ENCODE data around the gene PHACTR3. TPM values are rescaled to one million over a fixed set of nuclear protein-coding genes. Genes with fewer than 3 reads are reported as not detected.

PHACTR3 gene
- total and polyA plus RNA-seq, 2 experiments from 2014 or later = 0.45 to 0.61 TPM

- H4K20me1 ChIP-seq (replicated peaks; ENCODE audit: insufficient read depth) = no peaks in the 10 kb centered on the region
- no peak for DNase-seq (ENCODE audit: low spot score)
- H2AFZ ChIP-seq = no peak overlapping the region
- H3K27ac Mint-ChIP-seq = no peak overlapping the region
- ATAC-seq = no peak
- no peaks in the 10 kb centered on the region for H3K79me2 ChIP-seq (replicated peaks; ENCODE audit: insufficient read depth)
- H3K4me1 ChIP-seq (ENCODE audit: insufficient read depth) = no peaks in the 10 kb centered on the region
- H3K9me2 ChIP-seq (ENCODE audit: insufficient read depth) = no peaks in the 10 kb centered on the region
- no peak overlapping the region for H3K27ac ChIP-seq (ENCODE audit: low read depth)
- H3K4me2 ChIP-seq = no peak overlapping the region
- H3K4me1 Mint-ChIP-seq = peaks cover 2% of the 10 kb centered on the region; the same call in 1 of the 3 replicates
- H3K36me3 ChIP-seq (ENCODE audit: insufficient read depth) = no peaks in the 10 kb centered on the region
- H3K4me3 ChIP-seq = no peak overlapping the region
- peaks cover 5% of the 10 kb centered on the region for H3K27me3 Mint-ChIP-seq (ENCODE audit: insufficient read depth, low read depth, poor library complexity)
- no peaks in the 10 kb centered on the region for H3F3A ChIP-seq (replicated peaks; ENCODE audit: low read depth)
- no peaks in the 10 kb centered on the region for H3K36me3 Mint-ChIP-seq (ENCODE audit: low read depth)
- no peak overlapping the region for H3K4me3 Mint-ChIP-seq
- TF ChIP-seq REST (IDR thresholded peaks at IDR 0.05; ENCODE audit: unreplicated experiment) (no peak), ZNF331 (CRISPR knock-in tag; IDR thresholded peaks at IDR 0.05; ENCODE audit: low read depth) (no peak)
- H3K9me3 Mint-ChIP-seq = no peaks in the 10 kb centered on the region
- H3K27me3 ChIP-seq (ENCODE audit: insufficient read depth) = no peaks in the 10 kb centered on the region
Measured at GRCh38 chr20:59785986-59786795, 181.9 kb downstream of the PHACTR3 start.

GRCh38 chr20:59786801-59787537 lies 182.6 kb downstream of the PHACTR3 start:
- TF ChIP-seq ZNF114 (CRISPR knock-in tag; IDR thresholded peaks at IDR 0.05) (no peak), POLR2AphosphoS5 (IDR thresholded peaks at IDR 0.05; ENCODE audit: low read depth) (no peak), CREB1 (CRISPR knock-in tag; IDR thresholded peaks at IDR 0.05; ENCODE audit: low read depth) (no peak), STAT1 (IDR thresholded peaks at IDR 0.05; ENCODE audit: unreplicated experiment) (no peak), JUNB (IDR thresholded peaks at IDR 0.05; ENCODE audit: unreplicated experiment) (no peak)
- H3K4me1 ChIP-seq (ENCODE audit: insufficient read depth) = no peaks in the 10 kb centered on the region
- peaks cover 5% of the 10 kb centered on the region for H3K27me3 Mint-ChIP-seq (ENCODE audit: insufficient read depth, low read depth, poor library complexity)

More at GRCh38 chr20:59786801-59787537, 182.6 kb downstream of the PHACTR3 start:
- Mint-ChIP-seq H3K4me3 (no peak overlapping the region), H3K36me3 (ENCODE audit: low read depth) (no peaks in the 10 kb centered on the region), H3K4me1 (peaks cover 2% of the 10 kb centered on the region; the same call in 1 of the 3 replicates), H3K9me3 (peaks cover 2% of the 10 kb centered on the region; the same call in 2 of the 3 replicates), H3K27ac (no peak overlapping the region)
- Histone ChIP-seq H3K27me3 (ENCODE audit: insufficient read depth) (no peaks in the 10 kb centered on the region), H3K4me2 (no peak overlapping the region), H2AFZ (no peak overlapping the region), H3K9me2 (ENCODE audit: insufficient read depth) (no peaks in the 10 kb centered on the region), H3F3A (replicated peaks; ENCODE audit: low read depth) (no peaks in the 10 kb centered on the region), H4K20me1 (replicated peaks; ENCODE audit: insufficient read depth) (no peaks in the 10 kb centered on the region), H3K27ac (ENCODE audit: low read depth) (no peak overlapping the region), H3K79me2 (replicated peaks; ENCODE audit: insufficient read depth) (no peaks in the 10 kb centered on the region), H3K4me3 (no peak overlapping the region), H3K36me3 (ENCODE audit: insufficient read depth) (no peaks in the 10 kb centered on the region)
- DNase-seq (ENCODE audit: low spot score) = no peak
- no peak for ATAC-seq
